Measurements from ENCODE around the gene PCP2. TPM values are rescaled to one million over a fixed set of nuclear protein-coding genes. Genes with fewer than 3 reads are reported as not detected.

Gene PCP2
- total and polyA plus RNA-seq, 2 of the 8 experiments (the other 6 are each of a cell fraction or from before 2014, with no cell fraction given): not detected

DNA sequence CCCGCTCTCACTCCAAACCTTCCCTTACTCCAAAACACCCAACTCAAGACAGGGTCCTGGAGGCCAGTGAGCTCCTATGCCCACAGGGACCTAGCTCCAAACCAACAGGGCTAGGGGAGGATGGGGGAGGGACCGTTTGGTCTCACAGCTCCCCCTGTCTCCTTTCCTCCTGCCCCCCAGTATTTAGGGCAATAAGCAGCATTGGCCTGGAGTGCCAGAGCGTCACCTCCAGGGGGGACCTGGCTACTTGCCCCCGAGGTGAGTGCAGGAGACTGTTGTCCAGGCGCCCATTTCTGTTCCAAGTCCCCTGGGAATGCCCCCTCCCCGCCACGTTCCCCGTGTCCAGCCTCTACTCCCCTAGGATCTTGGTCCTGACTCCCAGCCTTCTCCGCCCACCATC lies 36.1 kb upstream of the PCP2 start:
- no peak overlapping the region for H3K9ac ChIP-seq (replicated peaks in 1 of 4; ENCODE audit: extremely low read depth in 1 of 4, low read depth in 3 of 4, low read length in 3 of 4)
- H3K4me3 ChIP-seq (ENCODE audit: extremely low read depth in 1 of 4, insufficient read depth in 2 of 4, low read depth in 3 of 4, low read length in 4 of 4): peak overlapping the region in 3 of 4 experiments; percentile 15 to 70 (median 51); a peak in 5 of 8 replicates
- H4K20me1 ChIP-seq (replicated peaks in 1 of 2; ENCODE audit: control insufficient read depth in 1 of 2, insufficient read depth in 2 of 2, low read length in 2 of 2): no peaks in the 10 kb centered on the region
- no peaks in the 10 kb centered on the region for H3K79me2 ChIP-seq (ENCODE audit: control insufficient read depth in 1 of 2, insufficient read depth in 2 of 2, low read length in 2 of 2)
- H3K36me3 ChIP-seq (ENCODE audit: control insufficient read depth in 2 of 4, insufficient read depth in 4 of 4, low read length in 3 of 4): no peaks in the 10 kb centered on the region
- no peak overlapping the region for H3K23ac ChIP-seq (ENCODE audit: insufficient read length)
- H2AFZ ChIP-seq (ENCODE audit: low read length): no peak overlapping the region
- no peak overlapping the region for H3K27ac ChIP-seq (ENCODE audit: low read depth, low read length)
- H3K23me2 ChIP-seq (ENCODE audit: low read depth, low read length): peaks cover 2% of the 10 kb centered on the region; the same call in 1 of the 2 replicates
- 41 to 100% methylated on average over 1 to 6 of the region's 9 CpGs for WGBS, 2 experiments (ENCODE audit: extremely low coverage in 1 of 2, insufficient coverage in 1 of 2, insufficient read length in 1 of 2, insufficient replicate concordance in 2 of 2, low coverage in 1 of 2, low lambda C conversion rate in 2 of 2, missing lambda C conversion rate in 1 of 2)
- no peak overlapping the region for H3K18ac ChIP-seq (ENCODE audit: extremely low read depth, low read length)
- ChIA-PET POLR2A (ENCODE audit: partially characterized antibody) (interaction anchor here (0.8 to 1.7 kb wide), 3 partner anchors 8 to 129 kb away, joined by 3 to 6 read pairs (median 5); partner anchors contain the start of gene TRAPPC5), CTCF (ENCODE audit: partially characterized antibody) (interaction anchor here (0.5 to 4.7 kb wide), 10 partner anchors 11 to 162 kb away, joined by 3 to 32 read pairs (median 4); partner anchors contain the start of gene TRAPPC5)
- no peak overlapping the region for H4K5ac ChIP-seq (ENCODE audit: insufficient read length, low read depth, low read length)
- DNase-seq (ENCODE audit: low read depth in 1 of 2, low spot score in 2 of 2) (no peak), FAIRE-seq (no peak)
- peaks cover 0 to 3% (median 1%) of the 10 kb centered on the region in 4 experiments; a peak in 1 of 7 replicates for H3K4me1 ChIP-seq (replicated peaks in 1 of 4; ENCODE audit: control insufficient read depth in 3 of 4, insufficient read depth in 4 of 4, low read length in 3 of 4)
- H4K8ac ChIP-seq (ENCODE audit: extremely low read depth, insufficient read depth, low read length): no peak overlapping the region
- H2BK15ac ChIP-seq (ENCODE audit: low read length): no peak overlapping the region
- TF ChIP-seq, protein P1, sequence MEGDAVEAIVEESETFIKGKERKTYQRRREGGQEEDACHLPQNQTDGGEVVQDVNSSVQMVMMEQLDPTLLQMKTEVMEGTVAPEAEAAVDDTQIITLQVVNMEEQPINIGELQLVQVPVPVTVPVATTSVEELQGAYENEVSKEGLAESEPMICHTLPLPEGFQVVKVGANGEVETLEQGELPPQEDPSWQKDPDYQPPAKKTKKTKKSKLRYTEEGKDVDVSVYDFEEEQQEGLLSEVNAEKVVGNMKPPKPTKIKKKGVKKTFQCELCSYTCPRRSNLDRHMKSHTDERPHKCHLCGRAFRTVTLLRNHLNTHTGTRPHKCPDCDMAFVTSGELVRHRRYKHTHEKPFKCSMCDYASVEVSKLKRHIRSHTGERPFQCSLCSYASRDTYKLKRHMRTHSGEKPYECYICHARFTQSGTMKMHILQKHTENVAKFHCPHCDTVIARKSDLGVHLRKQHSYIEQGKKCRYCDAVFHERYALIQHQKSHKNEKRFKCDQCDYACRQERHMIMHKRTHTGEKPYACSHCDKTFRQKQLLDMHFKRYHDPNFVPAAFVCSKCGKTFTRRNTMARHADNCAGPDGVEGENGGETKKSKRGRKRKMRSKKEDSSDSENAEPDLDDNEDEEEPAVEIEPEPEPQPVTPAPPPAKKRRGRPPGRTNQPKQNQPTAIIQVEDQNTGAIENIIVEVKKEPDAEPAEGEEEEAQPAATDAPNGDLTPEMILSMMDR (IDR thresholded peaks at IDR 0.05; ENCODE audit: control extremely low read depth in 1 of 3, insufficient read depth in 1 of 3, low read depth in 1 of 3, low read length in 3 of 3): no peak
- TF ChIP-seq SUZ12 (IDR thresholded peaks at IDR 0.05; ENCODE audit: low read length): no peak
- no peak for TF ChIP-seq SIRT6 (IDR thresholded peaks at IDR 0.05; ENCODE audit: low read length)
- TF ChIP-seq EP300 (IDR thresholded peaks at IDR 0.05; ENCODE audit: borderline replicate concordance in 1 of 2, low read depth in 2 of 2, low read length in 2 of 2): no peak
- no peak for TF ChIP-seq RAD21 (IDR thresholded peaks at IDR 0.05 in 1 of 2, conservative IDR thresholded peaks at IDR 0.05 in 1 of 2; ENCODE audit: low read depth in 2 of 2, low read length in 2 of 2)
- TF ChIP-seq BCL11A (IDR thresholded peaks at IDR 0.05; ENCODE audit: low read depth in 2 of 2, low read length in 2 of 2): no peak
- TF ChIP-seq, protein P2, sequence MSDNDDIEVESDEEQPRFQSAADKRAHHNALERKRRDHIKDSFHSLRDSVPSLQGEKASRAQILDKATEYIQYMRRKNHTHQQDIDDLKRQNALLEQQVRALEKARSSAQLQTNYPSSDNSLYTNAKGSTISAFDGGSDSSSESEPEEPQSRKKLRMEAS (IDR thresholded peaks at IDR 0.05): no peak
- TF ChIP-seq FOSL1 (IDR thresholded peaks at IDR 0.05; ENCODE audit: insufficient read depth, low read depth, low read length): no peak
- no peak for TF ChIP-seq SAP30 (IDR thresholded peaks at IDR 0.05; ENCODE audit: insufficient read depth, insufficient replicate concordance, low read length)
- TF ChIP-seq TBP (IDR thresholded peaks at IDR 0.05; ENCODE audit: low read depth, low read length): no peak
- no peaks in the 10 kb centered on the region for H3K79me1 ChIP-seq (ENCODE audit: low read depth, low read length)
- H2BK20ac ChIP-seq (ENCODE audit: low read length): no peak overlapping the region
- peak overlapping the region; percentile 70 to 86 for H3K4me2 ChIP-seq (ENCODE audit: insufficient read depth in 1 of 2, low read depth in 2 of 2, low read length in 2 of 2)
- H3K56ac ChIP-seq (replicated peaks; ENCODE audit: insufficient read length, low read depth, low read length): no peak overlapping the region
- H2AK5ac ChIP-seq (ENCODE audit: low read depth, low read length): no peak overlapping the region
- no peaks in the 10 kb centered on the region for H3K9me3 ChIP-seq (ENCODE audit: insufficient read depth in 2 of 2, low read depth in 1 of 2, low read length in 1 of 2)
- H3K14ac ChIP-seq (ENCODE audit: insufficient read length): no peak overlapping the region
- no peak overlapping the region for H2BK12ac ChIP-seq (ENCODE audit: low read depth, low read length)
- no peak overlapping the region for H2BK5ac ChIP-seq (ENCODE audit: low read depth, low read length)
- no peak overlapping the region for H2BK120ac ChIP-seq (replicated peaks; ENCODE audit: low read depth, low read length)
- no peak overlapping the region for H3K4ac ChIP-seq (replicated peaks; ENCODE audit: insufficient read length, low read depth, low read length)
- no peak overlapping the region for H4K91ac ChIP-seq (replicated peaks; ENCODE audit: insufficient read length, low read length)
- H3K27me3 ChIP-seq (replicated peaks in 1 of 4; ENCODE audit: control insufficient read depth in 3 of 4, extremely low read depth in 1 of 4, insufficient read depth in 3 of 4, low read length in 3 of 4): peaks cover 0 to 18% (median 11%) of the 10 kb centered on the region in 4 experiments; a peak in 4 of 7 replicates
